Ramos (cell line): ENCODE data around the gene RGS4.
"Not testable (repeated sequence)": the region's sequence is repeated elsewhere in the genome, so short reads cannot be mapped to it uniquely, and the experiment has no call there.

Experiments used
- in situ Hi-C: fragments of 300-500 bp; cut with MboI; formaldehyde crosslinking; loops from one replicate; pipeline ENCODE4 v1.14.3; 2022; ENCODE audit warnings: low sequenced_read_pairs; ENCODE audit not compliant: unreplicated experiment

Gene RGS4

GRCh38 chr1:163066686-163067085 is 2.5 kb upstream of the RGS4 start:
- in situ Hi-C loops = no loop called here

- in situ Hi-C loops = no loop called here
Observed at GRCh38 chr1:163068716-163069115, 445 bp upstream of the RGS4 start.

DNA sequence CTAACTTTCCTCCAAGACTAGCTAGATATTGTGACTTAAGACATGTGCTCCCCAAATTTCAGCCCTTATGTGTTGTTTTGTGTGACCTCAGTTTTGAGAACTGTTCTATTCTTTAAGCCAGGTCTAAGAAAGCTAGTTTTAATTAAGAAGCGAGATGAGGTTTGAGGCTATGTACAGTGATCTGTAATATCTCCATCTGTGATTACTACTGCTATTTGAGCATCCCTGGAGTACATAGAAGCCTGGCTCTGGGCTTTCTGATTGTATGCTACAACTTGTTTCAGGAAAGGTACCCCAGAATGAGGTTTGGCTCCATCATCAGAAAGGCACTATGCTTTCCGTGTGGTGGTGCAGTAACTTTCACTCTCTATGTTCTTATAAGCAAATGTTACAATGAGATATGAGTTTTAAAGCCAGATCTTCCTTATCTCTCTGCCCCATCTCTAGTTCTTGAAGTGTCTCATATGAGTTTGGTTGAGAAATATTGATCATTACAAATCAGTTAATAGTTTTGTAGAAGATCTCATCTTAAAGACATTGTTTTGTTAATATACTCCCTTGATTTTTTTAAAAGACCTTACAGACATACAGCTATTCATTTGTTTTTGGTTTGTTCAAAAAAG is 605 bp downstream of the RGS4 start:
- in situ Hi-C loops = no loop called here

DNA sequence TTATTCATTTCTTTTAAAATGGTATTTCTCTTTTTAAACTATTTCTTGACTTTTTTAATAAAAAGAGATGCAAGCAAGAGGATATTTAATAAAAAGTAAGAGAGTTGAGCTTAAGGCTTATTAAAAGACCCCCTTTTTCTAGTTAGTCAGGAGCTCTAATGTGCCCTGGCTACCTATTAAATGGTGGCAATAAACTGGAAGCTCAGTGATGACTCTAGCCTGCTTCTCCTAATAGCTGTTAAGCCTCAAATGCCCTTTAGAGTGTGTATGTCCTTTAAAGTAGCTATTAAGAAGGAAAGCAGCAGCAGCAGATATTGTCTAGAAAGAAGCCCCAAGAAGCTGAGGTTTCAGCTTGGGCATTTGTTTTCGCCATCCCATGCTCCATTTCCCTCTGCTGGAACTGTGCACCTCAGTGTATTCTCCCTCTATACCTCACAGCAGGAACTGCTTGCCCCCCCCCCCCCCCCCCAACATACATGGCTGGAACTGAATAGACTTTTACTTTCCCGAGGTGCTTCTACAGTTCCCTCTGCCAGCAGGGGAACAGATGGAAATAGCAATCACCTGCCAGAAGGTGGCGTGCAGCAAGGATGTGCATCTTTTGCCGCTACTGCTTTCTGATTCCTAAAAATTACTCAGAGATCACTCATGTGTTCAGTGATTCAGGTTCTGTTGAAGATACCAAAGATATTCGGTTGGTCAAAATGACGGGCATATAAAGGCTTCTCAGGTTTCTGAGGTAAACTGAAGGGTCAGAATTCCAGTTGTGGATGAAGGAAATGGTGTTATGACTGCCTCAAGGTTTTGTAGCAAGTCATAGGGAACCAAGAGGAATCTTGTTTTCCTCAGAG is 2.5 kb downstream of the RGS4 start:
- in situ Hi-C loops = no loop called here

DNA sequence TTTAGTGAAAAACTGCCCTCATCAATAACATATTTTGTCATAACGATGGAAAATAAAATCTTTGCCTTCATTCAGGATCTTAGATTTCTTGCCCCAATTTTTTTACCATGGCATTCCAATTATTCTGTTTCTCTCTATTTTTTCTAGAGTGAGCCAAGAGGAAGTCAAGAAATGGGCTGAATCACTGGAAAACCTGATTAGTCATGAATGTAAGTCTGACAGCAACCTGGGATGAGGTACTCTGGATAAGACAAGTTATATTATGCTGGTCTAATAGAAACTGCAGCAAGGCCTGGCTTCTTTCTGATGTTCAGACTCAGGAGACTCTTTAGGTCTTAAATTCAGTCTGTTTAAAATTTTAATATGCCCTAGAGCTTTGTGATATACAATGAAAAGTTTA is 3.5 kb downstream of the RGS4 start:
- in situ Hi-C loops = no loop called here

GRCh38 chr1:163074004-163074403 is 4.8 kb downstream of the RGS4 start:
- in situ Hi-C loops = no loop called here

DNA sequence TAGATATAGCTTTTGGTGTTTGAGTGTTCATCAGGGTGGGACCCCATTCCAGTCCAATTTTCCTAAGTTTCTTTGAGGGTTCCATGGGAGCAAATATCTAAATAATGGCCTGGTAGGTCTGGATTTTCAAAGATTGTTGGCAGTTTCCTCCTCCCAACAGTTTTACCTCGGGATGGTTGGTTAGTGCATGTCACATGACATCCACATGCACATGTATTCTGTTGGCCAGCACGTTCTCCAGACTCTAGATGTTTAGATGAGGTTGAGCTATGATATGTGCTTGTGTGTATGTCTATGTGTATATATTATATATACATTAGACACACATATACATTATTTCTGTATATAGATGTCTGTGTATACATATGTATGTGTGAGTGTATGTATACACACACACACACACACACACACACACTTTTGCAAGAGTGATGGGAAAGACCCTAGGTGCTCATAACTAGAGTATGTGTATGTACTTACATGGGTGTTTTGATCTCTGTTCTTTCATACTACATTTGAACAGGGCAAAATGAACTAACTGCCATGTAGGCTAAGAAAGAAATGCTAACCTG is 5.6 kb downstream of the RGS4 start:
- in situ Hi-C loops = no loop called here

DNA sequence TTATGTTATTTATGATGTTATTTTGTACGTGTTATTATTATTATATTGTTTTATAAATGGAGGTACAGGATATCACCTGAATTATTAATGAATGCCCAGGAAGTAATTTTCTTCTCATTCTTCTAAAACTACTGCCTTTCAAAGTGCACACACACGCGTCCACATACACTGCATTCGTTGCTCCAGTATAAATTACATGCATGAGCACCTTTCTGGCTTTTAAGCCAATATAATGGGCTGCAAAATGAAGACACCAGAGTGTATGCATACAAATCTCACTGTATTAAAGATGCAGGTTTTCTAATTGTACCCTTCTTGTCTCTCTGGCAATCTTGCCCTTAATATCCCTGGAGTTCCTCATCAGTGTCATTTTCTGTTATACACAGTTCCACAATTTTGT is 6.9 kb downstream of the RGS4 start:
- in situ Hi-C loops = no loop called here

GRCh38 chr1:163076446-163076845 is 7.3 kb downstream of the RGS4 start:
- in situ Hi-C loops = no loop called here

- in situ Hi-C loops = no loop called here
Observed at GRCh38 chr1:163076981-163077761, 8.0 kb downstream of the RGS4 start.

GRCh38 chr1:163082971-163083370 is 13.8 kb downstream of the RGS4 start:
- in situ Hi-C loops = no loop called here

DNA sequence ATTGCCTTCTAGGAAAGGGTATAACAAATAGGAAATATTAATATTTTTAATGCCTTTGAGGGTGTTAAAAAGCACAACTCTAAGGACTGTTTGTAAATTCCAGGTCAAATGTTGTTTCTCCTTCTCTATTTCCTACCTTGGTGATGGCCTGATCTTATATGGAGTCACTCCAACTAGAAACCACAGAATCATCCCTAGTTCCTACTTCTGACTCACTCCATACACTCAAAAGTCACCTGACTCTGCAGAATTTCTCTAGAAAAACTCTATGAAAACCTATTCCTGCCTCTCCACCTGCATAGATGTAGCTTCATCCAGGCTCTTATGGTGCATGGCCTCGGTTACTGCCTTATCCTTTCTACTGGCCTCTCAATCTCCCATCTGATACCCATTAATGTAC is 14.5 kb downstream of the RGS4 start:
- in situ Hi-C loops = no loop called here

DNA sequence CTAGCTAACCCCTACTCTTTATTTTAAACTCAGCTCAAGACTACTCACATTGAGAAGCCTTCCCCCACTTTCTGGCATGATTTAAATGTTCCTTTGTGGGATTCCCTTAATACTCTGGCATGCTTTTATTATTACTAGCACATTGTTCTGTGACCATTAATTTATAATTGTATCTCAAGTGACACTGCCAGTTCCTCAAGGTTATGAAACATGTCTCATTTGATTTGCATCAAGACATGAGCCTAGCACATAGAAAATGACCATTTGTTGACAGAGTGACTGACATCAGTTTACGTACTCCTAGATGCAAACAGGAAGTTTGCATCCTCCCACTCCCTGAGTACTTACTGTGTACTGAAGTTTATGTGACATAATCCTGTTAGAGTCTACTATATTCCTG is 15.2 kb downstream of the RGS4 start:
- in situ Hi-C loops = no loop called here

DNA sequence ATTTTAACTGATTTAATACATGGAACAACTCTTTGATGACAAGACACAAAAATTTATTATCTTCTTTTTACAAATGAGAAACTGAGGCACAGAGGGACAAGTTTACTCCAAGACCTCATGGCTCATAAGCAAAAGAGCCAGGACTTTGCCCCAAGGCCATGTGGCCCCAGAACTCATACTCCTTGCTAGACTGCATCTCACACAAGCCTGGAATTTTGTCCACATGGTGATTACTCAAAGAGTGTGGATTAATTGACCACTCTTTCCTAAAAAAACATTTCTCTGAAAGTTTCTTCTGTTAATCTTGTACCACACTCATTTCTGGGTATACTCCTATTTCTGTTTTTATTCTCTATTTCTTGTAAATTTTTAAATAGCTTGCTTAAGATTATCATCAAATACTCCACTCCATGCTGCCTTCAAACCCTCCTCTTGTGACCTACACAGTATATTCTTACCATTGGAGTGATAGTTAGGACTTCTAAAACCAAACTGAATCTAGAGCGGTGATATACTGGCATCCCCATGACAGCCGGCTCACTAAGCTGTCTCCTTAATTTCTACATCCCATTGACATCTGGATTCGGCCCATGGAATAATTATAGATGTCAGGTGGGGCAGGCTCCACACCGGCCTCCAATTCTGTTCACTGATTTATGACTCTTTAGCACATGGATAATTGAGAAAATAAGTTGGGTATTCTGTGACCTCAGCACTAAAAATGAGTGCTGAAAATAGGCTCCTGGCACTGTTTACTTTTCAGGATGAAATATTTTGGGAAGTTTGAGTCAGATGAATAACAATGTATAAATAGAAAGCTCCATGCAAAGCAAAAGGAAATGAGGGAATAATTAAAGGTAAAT is 16.1 kb downstream of the RGS4 start:
- in situ Hi-C loops = no loop called here

DNA sequence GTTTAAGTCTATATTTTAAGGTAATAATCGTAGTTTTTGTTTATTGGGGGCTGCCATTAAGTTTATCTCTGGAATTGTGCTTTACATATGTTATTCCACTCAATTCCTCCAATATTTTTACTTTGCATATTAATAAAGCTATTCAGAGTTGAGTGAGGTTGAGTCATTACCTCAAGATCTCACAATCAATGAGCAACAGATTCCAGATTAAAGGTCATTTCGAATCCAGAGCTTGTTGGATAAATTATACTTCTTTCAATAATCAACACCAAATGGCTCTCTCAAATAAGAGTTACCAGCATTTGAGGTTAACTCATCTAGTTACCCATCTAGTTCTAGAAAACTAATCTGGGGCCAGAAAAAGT is 16.7 kb downstream of the RGS4 start:
- in situ Hi-C loops = no loop called here

DNA sequence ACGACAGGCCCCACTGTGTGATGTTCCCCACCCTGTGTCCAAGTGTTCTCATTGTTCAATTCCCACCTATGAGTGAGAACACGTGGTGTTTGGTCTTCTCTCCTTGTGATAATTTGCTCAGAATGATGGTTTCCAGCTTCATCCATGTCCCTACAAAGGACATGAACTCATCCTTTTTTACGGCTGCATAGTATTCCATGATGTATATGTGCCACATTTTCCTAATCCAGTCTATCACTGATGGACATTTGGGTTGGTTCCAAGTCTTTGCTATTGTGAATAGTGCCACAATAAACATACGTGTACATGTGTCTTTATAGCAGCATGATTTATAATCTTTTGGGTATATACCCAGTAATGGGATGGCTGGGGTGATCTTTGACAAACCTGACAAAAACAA is 20.0 kb downstream of the RGS4 start:
- in situ Hi-C loops = not testable (repeated sequence)

- in situ Hi-C loops = no loop called here
Observed at GRCh38 chr1:163090321-163090945, 21.3 kb downstream of the RGS4 start.

DNA sequence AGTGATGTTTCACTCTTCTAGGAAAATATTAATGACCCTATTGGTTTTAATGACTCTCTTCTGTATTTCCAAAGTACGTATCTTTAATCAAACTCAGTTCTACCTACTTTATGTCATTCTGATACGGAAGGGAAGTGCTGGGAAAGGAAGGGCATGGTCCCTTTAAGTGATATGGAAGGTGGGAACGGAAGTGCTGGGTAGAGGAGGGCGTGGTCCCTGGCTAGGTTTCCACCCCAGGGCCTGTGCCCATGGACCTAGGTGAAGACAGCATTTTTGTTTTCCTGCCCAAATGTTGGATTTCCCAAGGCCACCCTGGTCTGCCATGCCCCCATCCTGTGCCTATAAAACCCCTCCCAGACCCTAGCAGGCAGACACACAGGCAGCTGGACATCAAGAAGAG is 24.0 kb downstream of the RGS4 start:
- in situ Hi-C loops = no loop called here

DNA sequence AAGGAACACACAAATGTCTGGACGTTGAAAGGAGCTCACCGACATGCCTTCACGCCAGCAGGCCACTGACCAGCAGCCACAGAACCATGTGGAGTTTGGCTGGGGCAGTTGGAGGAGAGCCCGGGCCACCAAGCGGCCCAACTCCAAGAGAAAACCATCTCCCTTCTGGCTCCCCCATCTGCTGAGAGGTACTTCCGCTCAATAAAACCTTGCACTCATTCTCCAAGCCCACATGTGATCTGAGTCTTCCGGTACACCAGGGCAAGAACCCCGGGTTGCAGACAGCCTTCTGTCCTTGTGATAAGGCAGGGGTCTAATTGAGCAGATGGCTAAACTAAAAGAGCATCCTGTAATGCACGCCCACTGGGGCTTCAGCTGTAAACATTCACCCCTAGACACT is 24.4 kb downstream of the RGS4 start:
- in situ Hi-C loops = no loop called here

GRCh38 chr1:163094182-163094581 is 25.0 kb downstream of the RGS4 start:
- in situ Hi-C loops = no loop called here
